H1 (cell line): ENCODE results near the gene ARHGEF25. TPM values are rescaled to one million over a fixed set of nuclear protein-coding genes. Genes with fewer than 3 reads are reported as not detected.

Experiments
- CTCF ChIA-PET: fragments of 300-600 bp; sonication (Branson Sonifier 250); formaldehyde crosslinking; loops from one replicate; lab custom pipeline; 2021; ENCODE audit not compliant: partially characterized antibody; lab: Charles Lee
- POLR2A ChIA-PET: fragments of 300-600 bp; sonication (Branson Sonifier 250); formaldehyde crosslinking; loops from one replicate; lab custom pipeline; 2021; ENCODE audit warnings: inconsistent platforms; ENCODE audit not compliant: partially characterized antibody; lab: Charles Lee
- DNase-seq, 2 experiments: peaks; one replicate each; pipeline versions ENCODE4 v3.0.0 to v3.0.0-alpha.2; 2010 to 2022; ENCODE audit warnings: low spot score in 2 of 2, low read depth in 1 of 2, mixed read lengths in 1 of 2
- FAIRE-seq: peaks from 2 replicates; lab custom pipeline; 2011; peaks lifted over from hg19 to GRCh38; lab: Jason Lieb, UNC
- H2AFZ ChIP-seq: 2 replicates; pipeline ENCODE4 v1.8.1; 2012; ENCODE audit warnings: low read length, inconsistent platforms
- H2AK5ac ChIP-seq: 2 replicates; pipeline ENCODE4 v1.6.1; 2013; ENCODE audit warnings: low read depth, low read length
- H2BK120ac ChIP-seq: replicated peaks from 2 replicates; pipeline ENCODE3; 2013; ENCODE audit warnings: low read depth, low read length, inconsistent platforms
- H2BK12ac ChIP-seq: 2 replicates; pipeline ENCODE4 v1.6.1; 2013; ENCODE audit warnings: low read depth, low read length
- H2BK15ac ChIP-seq: 2 replicates; pipeline ENCODE4 v1.6.1; 2013; ENCODE audit warnings: low read length
- H2BK20ac ChIP-seq: 2 replicates; pipeline ENCODE4 v1.6.1; 2013; ENCODE audit warnings: low read length
- H2BK5ac ChIP-seq: 2 replicates; pipeline ENCODE4 v1.6.1; 2013; ENCODE audit warnings: low read depth, low read length
- H3K14ac ChIP-seq: 2 replicates; pipeline ENCODE4 v1.6.1; 2013; ENCODE audit warnings: inconsistent platforms; ENCODE audit not compliant: insufficient read length
- H3K18ac ChIP-seq: 2 replicates; pipeline ENCODE4 v1.6.1; 2013; ENCODE audit warnings: low read length; ENCODE audit errors: extremely low read depth
- H3K23ac ChIP-seq: 2 replicates; pipeline ENCODE4 v1.6.1; 2013; ENCODE audit warnings: inconsistent platforms; ENCODE audit not compliant: insufficient read length
- H3K23me2 ChIP-seq: 2 replicates; pipeline ENCODE4 v1.6.1; 2013; ENCODE audit warnings: low read depth, low read length
- H3K27ac ChIP-seq: 2 replicates; pipeline ENCODE4 v1.6.1; 2011; ENCODE audit warnings: low read depth, low read length, inconsistent platforms
- H3K27me3 ChIP-seq, 4 experiments: replicated peaks in 1 of 4; 1 replicate in 1 of 4; 2 replicates in 3 of 4; pipeline versions ENCODE4 v1.6.1 to v1.8.1; 2011 to 2013; ENCODE audit warnings: low read length in 3 of 4, mild to moderate bottlenecking in 3 of 4, inconsistent platforms in 2 of 4, mixed read lengths in 2 of 4, moderate library complexity in 1 of 4; ENCODE audit not compliant: control insufficient read depth in 3 of 4, insufficient read depth in 3 of 4; ENCODE audit errors: extremely low read depth in 1 of 4
- H3K36me3 ChIP-seq, 4 experiments: 2 replicates each; pipeline versions ENCODE4 v1.6.1 to v1.8.1; 2011 to 2013; ENCODE audit warnings: mild to moderate bottlenecking in 4 of 4, low read length in 3 of 4, moderate library complexity in 2 of 4, control low read depth in 1 of 4, inconsistent platforms in 1 of 4; ENCODE audit not compliant: insufficient read depth in 4 of 4, control insufficient read depth in 2 of 4
- H3K4ac ChIP-seq: replicated peaks from 2 replicates; pipeline ENCODE3; 2013; ENCODE audit warnings: low read length, low read depth, mixed read lengths, inconsistent platforms; ENCODE audit not compliant: insufficient read length
- H3K4me1 ChIP-seq, 4 experiments: replicated peaks in 1 of 4; 1 replicate in 1 of 4; 2 replicates in 3 of 4; pipeline versions ENCODE4 v1.6.1 to v1.8.1; 2011 to 2013; ENCODE audit warnings: low read length in 3 of 4, inconsistent platforms in 2 of 4, mixed read lengths in 1 of 4; ENCODE audit not compliant: insufficient read depth in 4 of 4, control insufficient read depth in 3 of 4
- H3K4me2 ChIP-seq, 2 experiments: 2 replicates each; pipeline versions ENCODE4 v1.6.1 to v1.8.1; 2011 to 2013; ENCODE audit warnings: low read depth in 2 of 2, low read length in 2 of 2, control low read depth in 1 of 2, inconsistent platforms in 1 of 2, mild to moderate bottlenecking in 1 of 2; ENCODE audit not compliant: insufficient read depth in 1 of 2
- H3K4me3 ChIP-seq, 4 experiments: fragments of 200-600, 300-600 bp in 1 of 4; sonication (generic), shearing (Covaris generic), sonication (Bioruptor Twin) in 1 of 4; 2 replicates each; pipeline versions ENCODE4 v1.5.1 to v1.8.1; 2011 to 2016; ENCODE audit warnings: low read length in 4 of 4, low read depth in 3 of 4, control low read depth in 2 of 4, inconsistent platforms in 2 of 4, mild to moderate bottlenecking in 2 of 4, mixed read lengths in 1 of 4, moderate library complexity in 1 of 4; ENCODE audit not compliant: insufficient read depth in 2 of 4; ENCODE audit errors: extremely low read depth in 1 of 4
- H3K56ac ChIP-seq: replicated peaks from 2 replicates; pipeline ENCODE3; 2013; ENCODE audit warnings: low read depth, mild to moderate bottlenecking, mixed read lengths, low read length, inconsistent platforms; ENCODE audit not compliant: insufficient read length
- H3K79me1 ChIP-seq: 2 replicates; pipeline ENCODE4 v1.6.1; 2013; ENCODE audit warnings: low read depth, low read length, control low read depth
- H3K79me2 ChIP-seq, 2 experiments: 2 replicates each; pipeline versions ENCODE4 v1.6.1 to v1.8.1; 2012 to 2013; ENCODE audit warnings: low read length in 2 of 2, mild to moderate bottlenecking in 2 of 2, inconsistent platforms in 1 of 2; ENCODE audit not compliant: insufficient read depth in 2 of 2, control insufficient read depth in 1 of 2
- H3K9ac ChIP-seq, 4 experiments: replicated peaks in 1 of 4; 1 replicate in 1 of 4; 2 replicates in 3 of 4; pipeline versions ENCODE4 v1.6.1 to v1.8.1; 2011 to 2013; ENCODE audit warnings: low read depth in 3 of 4, low read length in 3 of 4, control low read depth in 2 of 4, mild to moderate bottlenecking in 2 of 4, moderate library complexity in 2 of 4, inconsistent platforms in 1 of 4; ENCODE audit errors: extremely low read depth in 1 of 4
- H3K9me3 ChIP-seq, 2 experiments: 2 replicates each; pipeline versions ENCODE4 v1.6.1 to v1.8.1; 2012 to 2013; ENCODE audit warnings: mild to moderate bottlenecking in 2 of 2, moderate library complexity in 2 of 2, control low read depth in 1 of 2, inconsistent platforms in 1 of 2, low read depth in 1 of 2, low read length in 1 of 2, mixed read lengths in 1 of 2; ENCODE audit not compliant: insufficient read depth in 2 of 2
- H4K20me1 ChIP-seq, 2 experiments: replicated peaks in 1 of 2; 2 replicates each; pipeline versions ENCODE3 to v1.8.1; 2011 to 2013; ENCODE audit warnings: inconsistent platforms in 2 of 2, low read length in 2 of 2, mild to moderate bottlenecking in 1 of 2; ENCODE audit not compliant: insufficient read depth in 2 of 2, control insufficient read depth in 1 of 2
- H4K5ac ChIP-seq: 2 replicates; pipeline ENCODE4 v1.6.1; 2013; ENCODE audit warnings: low read length, low read depth, mixed read lengths, inconsistent platforms; ENCODE audit not compliant: insufficient read length
- H4K8ac ChIP-seq: 2 replicates; pipeline ENCODE4 v1.8.0; 2013; ENCODE audit warnings: mild to moderate bottlenecking, moderate library complexity, low read length, inconsistent platforms; ENCODE audit not compliant: insufficient read depth; ENCODE audit errors: extremely low read depth
- H4K91ac ChIP-seq: replicated peaks from 2 replicates; pipeline ENCODE3; 2013; ENCODE audit warnings: low read length, mixed read lengths, inconsistent platforms; ENCODE audit not compliant: insufficient read length
- ASH2L ChIP-seq: fragments of 200-600, 300-600 bp; sonication (generic); IDR thresholded peaks from one replicate; pipeline ENCODE4 v1.7.1; 2017; ENCODE audit warnings: low read length
- CTBP2 ChIP-seq: IDR thresholded peaks from 2 replicates; pipeline ENCODE4 v1.7.0; 2011; ENCODE audit warnings: borderline replicate concordance, mild to moderate bottlenecking, moderate library complexity, mixed read lengths, low read length; ENCODE audit not compliant: insufficient read depth, insufficient read length
- HDAC2 ChIP-seq, 2 experiments: fragments of 300-600 bp in 1 of 2; sonication (generic) in 1 of 2; IDR thresholded peaks; 2 replicates each; pipeline ENCODE4 v1.6.1; 2011 to 2012; ENCODE audit warnings: low read depth in 2 of 2, low read length in 2 of 2, mild to moderate bottlenecking in 2 of 2, moderate library complexity in 2 of 2, borderline replicate concordance in 1 of 2, inconsistent platforms in 1 of 2
- HDAC6 ChIP-seq: IDR thresholded peaks from one replicate; pipeline ENCODE4 v1.7.1; 2012; ENCODE audit warnings: low read depth, mild to moderate bottlenecking, inconsistent platforms, low read length, moderate library complexity
- NANOG ChIP-seq: IDR thresholded peaks from 2 replicates; pipeline ENCODE4 v1.6.1; 2011; ENCODE audit warnings: low read length, low read depth, mild to moderate bottlenecking, inconsistent platforms; ENCODE audit not compliant: insufficient read depth, poor library complexity, severe bottlenecking
- RBBP5 ChIP-seq: IDR thresholded peaks from 2 replicates; pipeline ENCODE4 v1.7.1; 2012; ENCODE audit warnings: low read depth, mild to moderate bottlenecking, inconsistent platforms, low read length, moderate library complexity, borderline replicate concordance
- RFX5 ChIP-seq: IDR thresholded peaks from 2 replicates; pipeline ENCODE4 v1.6.1; 2011; ENCODE audit warnings: low read depth, low read length, improper control_type of control experiment, borderline replicate concordance
- SUZ12 ChIP-seq: fragments of 200-600 bp; sonication (generic); IDR thresholded peaks from 2 replicates; pipeline ENCODE4 v1.6.1; 2012; ENCODE audit warnings: mild to moderate bottlenecking, inconsistent platforms, low read length, moderate library complexity, mixed read lengths
- WGBS, 2 experiments: shearing (Covaris generic) in 1 of 2; methylation state at CpG; one replicate each; pipeline versions ENCODE4 v1.1.6 to v1.1.7; 2013 to 2015; ENCODE audit warnings: low lambda C conversion rate in 2 of 2, mixed read lengths in 2 of 2, inconsistent platforms in 1 of 2, low coverage in 1 of 2, missing lambda C conversion rate in 1 of 2; ENCODE audit not compliant: insufficient replicate concordance in 2 of 2, insufficient coverage in 1 of 2, insufficient read length in 1 of 2; ENCODE audit errors: extremely low coverage in 1 of 2, missing lambda C conversion rate in 1 of 2; 5-methylcytosine and 5-hydroxymethylcytosine counted together
- polyA plus RNA-seq, 7 experiments: library from polyadenylated mRNA; depleted of rRNA in 3 of 7; stranded (reverse) in 5 of 7; unstranded in 2 of 7; fragments of >200 nt in 5 of 7; fragments of 200-250 nt in 2 of 7; gene quantifications; 1 replicate in 5 of 7; 2 replicates in 1 of 7; 4 replicates in 1 of 7; pipeline versions ENCODE4 v1.2.1 to v1.2.3, GENCODE V29; 2011 to 2013; ENCODE audit warnings: missing spikeins in 2 of 7, mixed read lengths in 2 of 7
- total RNA-seq: library from RNA; stranded (reverse); fragmentation: NEBNext Ultra II Directional; extraction: Animal tissue kit (Norgen Biotek cat#: 25700); gene quantifications from 2 replicates; pipeline ENCODE4 v1.2.1, GENCODE V29; 2021

The ARHGEF25 gene
- total and polyA plus RNA-seq, 2 of the 8 experiments (the other 6 are each of a cell fraction or from before 2014, with no cell fraction given): 5.9 to 8.8 TPM

- peak overlapping the region; percentile 84; the same call in 1 of the 2 replicates for H2AK5ac ChIP-seq
- no peaks in the 10 kb centered on the region for H3K79me2 ChIP-seq
- peak overlapping the region in 1 of 4 experiments; percentile 83; a peak in 2 of 8 replicates for H3K4me3 ChIP-seq
- peaks cover 2 to 14% of the 10 kb centered on the region in 2 experiments for H4K20me1 ChIP-seq
- H3K14ac ChIP-seq: no peak overlapping the region
- peaks cover 7% of the 10 kb centered on the region; the same call in 1 of the 2 replicates for H3K23me2 ChIP-seq
- H2BK5ac ChIP-seq: no peak overlapping the region
- no peaks in the 10 kb centered on the region; a peak in 1 of 8 replicates for H3K36me3 ChIP-seq
- no peaks in the 10 kb centered on the region for H3K79me1 ChIP-seq
- no peaks in the 10 kb centered on the region for H3K9me3 ChIP-seq
- H3K4me2 ChIP-seq: peak overlapping the region; percentile 44 to 91; a peak in 3 of 4 replicates
- H2BK15ac ChIP-seq: no peak overlapping the region
- 46% methylated on average over 5 of the region's 6 CpGs; no CpG with 5 or more reads in 1 of the 2 experiments for WGBS, 2 experiments
- H3K56ac ChIP-seq: no peak overlapping the region
- ChIA-PET POLR2A (interaction anchor here (0.9 to 2.1 kb wide), 5 partner anchors 11 to 134 kb away, joined by 3 to 11 read pairs (median 4); partner anchors contain the start of genes ARHGEF25 and CDK4), CTCF (interaction anchor here (0.6 to 9.9 kb wide), 12 partner anchors 10 to 171 kb away, joined by 3 to 88 read pairs (median 6); partner anchors contain the start of genes ARHGEF25 and OS9)
- H4K5ac ChIP-seq: no peak overlapping the region
- H3K4ac ChIP-seq: no peak overlapping the region
- no peak overlapping the region for H2BK120ac ChIP-seq
- no peak for FAIRE-seq
- no peak for DNase-seq
- TF ChIP-seq SUZ12 (no peak), NANOG (no peak), CTBP2 (no peak), ASH2L (no peak), HDAC2 (IDR thresholded peaks at IDR 0.05; ENCODE audit: borderline replicate concordance in 1 of 2, low read depth in 2 of 2, low read length in 2 of 2) (no peak), RBBP5 (no peak), HDAC6 (no peak), RFX5 (no peak)
- H3K9ac ChIP-seq: no peak overlapping the region
- no peak overlapping the region for H3K23ac ChIP-seq
- H2AFZ ChIP-seq: no peak overlapping the region
- peak overlapping the region; percentile 32; the same call in 1 of the 2 replicates for H2BK20ac ChIP-seq
- H3K4me1 ChIP-seq: peaks cover 0 to 20% (median 16%) of the 10 kb centered on the region in 4 experiments; a peak in 6 of 7 replicates
- no peak overlapping the region for H2BK12ac ChIP-seq
- H4K91ac ChIP-seq: no peak overlapping the region
- no peak overlapping the region for H4K8ac ChIP-seq
- no peak overlapping the region for H3K27ac ChIP-seq
- peaks cover 68 to 87% (median 82%) of the 10 kb centered on the region in 4 experiments for H3K27me3 ChIP-seq
- H3K18ac ChIP-seq: no peak overlapping the region
Observed at GRCh38 chr12:57630891-57631433, 19.7 kb downstream of the ARHGEF25 start.
